Motor neuron (in vitro differentiated cells): ENCODE measurements around the gene ARPIN. TPM values are rescaled to one million over a fixed set of nuclear protein-coding genes. Genes with fewer than 3 reads are reported as not detected.
"Not testable (repeated sequence)": the region's sequence is repeated elsewhere in the genome, so short reads cannot be mapped to it uniquely, and the experiment has no call there.

Source experiments
- ATAC-seq, 8 experiments: fragments of 200-7000 bp; cut with Tn5 transposase; replicated peaks in 6 of 8; 2 replicates each; pipeline ENCODE4 v1.8.0; 2021; ENCODE audit warnings: mild to moderate bottlenecking in 8 of 8, moderate library complexity in 8 of 8
- H3K27ac ChIP-seq, 2 donors: fragments of 250-450 bp; sonication (Bioruptor Pico); 2 replicates each; pipeline ENCODE4 v1.9.0; 2021; ENCODE audit warnings: antibody characterized with exemption in 2 of 2, mild to moderate bottlenecking in 2 of 2, moderate library complexity in 1 of 2
- H3K4me1 ChIP-seq, 2 donors: fragments of 250-450 bp; sonication (Bioruptor Pico); replicated peaks in 1 of 2; 2 replicates each; pipeline ENCODE4 v1.6.1; 2021; ENCODE audit warnings: antibody characterized with exemption in 2 of 2, mild to moderate bottlenecking in 2 of 2, moderate library complexity in 1 of 2
- H3K4me3 ChIP-seq, 5 donors: fragments of 250-450 bp; sonication (Bioruptor Pico); 2 replicates each; pipeline ENCODE4 v1.9.0; 2021; ENCODE audit warnings: antibody characterized with exemption in 5 of 5, mild to moderate bottlenecking in 5 of 5, moderate library complexity in 4 of 5
- WGBS, 10 experiments: fragments of 450-650 bp; shearing (Covaris generic); methylation state at CpG; one replicate each; pipeline ENCODE4 v1.0.0; 2022; 5-methylcytosine and 5-hydroxymethylcytosine counted together
- in situ Hi-C, 9 experiments: fragments of 400-800 bp; cut with MboI; loops; one replicate each; pipeline ENCODE4 v1.15.0; 2021; ENCODE audit warnings: low sequenced_read_pairs in 9 of 9, low pct_unique_long_range_greater_than_20kb in 2 of 9; ENCODE audit not compliant: unreplicated experiment in 9 of 9
- total RNA-seq, 8 experiments: library from RNA; unstranded; fragments of 300-600 nt; gene quantifications; 2 replicates each; pipeline versions ENCODE4 v1.2.3 to v1.2.4, GENCODE V29; 2022

ARPIN gene
- total RNA-seq, 8 experiments from 2014 or later: 2.5 to 15.3 (median 8.5) TPM

DNA sequence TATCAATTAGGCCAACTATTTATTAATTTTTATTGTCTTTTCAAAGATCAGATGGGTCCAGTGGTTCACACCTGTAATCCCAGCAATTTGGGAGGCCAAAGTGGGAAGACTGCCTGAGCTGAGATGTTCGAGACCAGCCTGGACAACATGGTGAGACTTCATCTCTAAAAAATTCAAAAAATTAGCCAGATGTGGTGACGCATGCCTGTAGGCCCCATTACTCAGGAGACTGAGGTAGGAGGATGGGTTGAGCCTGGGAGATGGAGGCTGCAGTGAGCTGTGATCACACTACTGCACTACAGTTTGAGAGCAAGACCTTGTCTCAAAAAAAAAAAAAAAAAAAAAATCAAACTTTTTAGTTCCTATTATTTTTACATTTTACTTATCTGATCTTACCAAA, 27.1 kb downstream of the ARPIN start:
- 69 to 100% (median 95%) methylated on average over 1 to 2 of the region's 2 CpGs; no CpG with 5 or more reads in 3 of the 10 experiments for WGBS, 10 experiments
- ATAC-seq: no peak
- Histone ChIP-seq H3K27ac (no peak overlapping the region), H3K4me1 (no peaks in the 10 kb centered on the region), H3K4me3 (no peak overlapping the region)
- in situ Hi-C loops: loop anchor here in 2 of 9 experiments (25.0 kb wide), 2 partner anchors 123 to 177 kb away; partner anchors contain the start of gene MESP1 (in 1 of the 2)

DNA sequence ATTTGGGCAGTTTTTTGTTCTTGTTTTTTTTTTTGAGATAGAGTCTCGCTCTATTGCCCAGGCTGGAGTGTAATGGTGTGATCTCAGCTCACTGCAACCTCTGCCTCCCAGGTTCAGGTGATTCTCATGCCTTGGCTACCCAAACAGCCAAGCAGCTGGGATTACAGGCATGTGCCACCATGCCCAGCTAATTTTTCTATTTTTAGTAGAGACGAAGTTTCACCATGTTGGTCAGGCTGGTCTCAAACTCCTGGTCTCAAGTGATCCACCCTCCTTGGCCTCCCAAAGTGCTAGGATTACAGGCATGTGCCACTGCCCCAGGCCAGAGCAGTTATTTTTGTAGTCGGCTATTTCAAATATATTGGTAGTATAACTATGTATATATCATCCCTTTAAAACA, 27.6 kb downstream of the ARPIN start:
- ATAC-seq, H3K27ac ChIP-seq, H3K4me3 ChIP-seq, H3K4me1 ChIP-seq: not testable (repeated sequence)
- in situ Hi-C loops: loop anchor here in 2 of 9 experiments (25.0 kb wide), 2 partner anchors 123 to 177 kb away; partner anchors contain the start of gene MESP1 (in 1 of the 2)
- WGBS, 10 experiments: 33 to 86% (median 63%) methylated on average over 1 to 3 of the region's 3 CpGs; no CpG with 5 or more reads in 4 of the 10 experiments

DNA sequence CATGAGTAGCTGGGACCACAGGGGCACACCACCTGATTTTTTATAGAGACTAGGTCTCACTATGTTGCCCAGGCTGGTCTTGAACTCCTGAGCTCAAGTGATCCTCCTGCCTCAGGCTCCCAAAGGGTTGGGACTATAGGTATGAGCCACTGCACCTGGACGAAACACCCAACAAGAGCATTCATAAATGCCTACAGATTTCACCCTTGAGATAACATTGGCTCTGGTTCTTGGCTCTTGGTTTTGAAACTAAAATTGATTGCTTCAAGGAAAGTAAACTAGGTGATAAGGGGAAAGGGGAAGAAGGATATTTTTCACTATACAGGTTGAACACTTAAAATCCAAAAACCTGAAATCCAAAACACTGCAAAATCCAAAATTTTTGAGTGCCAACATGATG, 29.2 kb downstream of the ARPIN start:
- in situ Hi-C loops: loop anchor here in 2 of 9 experiments (25.0 kb wide), 2 partner anchors 121 to 179 kb away; partner anchors contain the start of gene MESP1 (in 1 of the 2)
- Histone ChIP-seq H3K27ac (no peak overlapping the region), H3K4me1 (no peaks in the 10 kb centered on the region), H3K4me3 (no peak overlapping the region)
- WGBS, 10 experiments: 67 to 100% (median 86%) methylated on average over 1 of the region's 1 CpG; no CpG with 5 or more reads in 5 of the 10 experiments
- no peak for ATAC-seq

DNA sequence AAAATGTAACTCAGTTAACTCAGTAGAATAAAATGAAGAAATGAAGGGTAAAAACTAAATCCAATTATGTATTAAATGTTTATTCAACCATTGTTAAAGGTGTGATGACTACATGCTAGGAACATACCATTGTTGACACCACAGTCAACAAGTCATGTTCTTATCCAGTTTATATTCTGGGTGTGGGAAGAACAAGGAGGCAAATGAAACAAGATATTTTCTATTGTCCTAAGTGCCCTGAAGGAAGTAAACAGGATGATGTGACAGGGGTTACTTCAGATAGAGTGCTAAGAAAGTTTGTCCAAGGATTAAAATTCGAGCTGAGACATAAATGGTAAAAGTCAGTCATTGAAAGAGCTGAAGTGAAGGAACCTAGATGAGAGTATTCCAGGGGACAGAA, 32.0 kb downstream of the ARPIN start:
- Histone ChIP-seq H3K4me1 (no peaks in the 10 kb centered on the region), H3K27ac (no peak overlapping the region), H3K4me3 (no peak overlapping the region)
- ATAC-seq: no peak
- in situ Hi-C loops: loop anchor here in 2 of 9 experiments (25.0 kb wide), 2 partner anchors 118 to 182 kb away; partner anchors contain the start of gene MESP1 (in 1 of the 2)
- 22 to 100% (median 79%) methylated on average over 1 of the region's 1 CpG; no CpG with 5 or more reads in 1 of the 10 experiments for WGBS, 10 experiments

DNA sequence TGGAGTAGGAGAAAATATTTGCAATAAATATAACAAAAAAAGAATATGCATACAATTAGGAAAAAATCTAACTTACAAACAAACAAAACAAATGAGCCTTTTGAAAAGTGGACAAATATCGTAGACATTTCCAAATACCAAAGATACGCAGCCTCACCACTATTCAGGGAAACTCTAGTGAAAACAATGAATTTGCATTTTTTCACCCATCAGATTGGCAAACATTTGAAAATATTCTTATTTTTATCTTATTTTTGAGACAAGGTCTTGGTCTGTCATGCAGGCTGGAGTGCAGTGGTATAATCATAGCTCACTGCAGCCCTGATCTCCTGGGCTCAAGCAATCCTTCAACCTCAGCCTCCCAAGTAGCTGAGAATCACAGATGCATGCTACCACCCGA, 34.4 kb downstream of the ARPIN start:
- no peak for ATAC-seq
- no peak overlapping the region for H3K27ac ChIP-seq
- H3K4me1 ChIP-seq: no peaks in the 10 kb centered on the region
- no peak overlapping the region for H3K4me3 ChIP-seq
- in situ Hi-C loops: loop anchor here in 5 of 9 experiments (10.0 to 25.0 kb wide), 3 partner anchors 116 to 184 kb away; partner anchors contain the start of gene MESP1 (in 5 of the 5)
- 64 to 100% (median 82%) methylated on average over 1 to 3 of the region's 3 CpGs for WGBS, 10 experiments

GRCh38 chr15:89877083-89877425, 35.7 kb downstream of the ARPIN start:
- no peak overlapping the region for H3K4me3 ChIP-seq
- no peaks in the 10 kb centered on the region for H3K4me1 ChIP-seq
- in situ Hi-C loops: loop anchor here in 5 of 9 experiments (10.0 to 25.0 kb wide), 3 partner anchors 115 to 185 kb away; partner anchors contain the start of gene MESP1 (in 5 of the 5)
- H3K27ac ChIP-seq: no peak overlapping the region
- no peak for ATAC-seq
- WGBS, 10 experiments: 53 to 100% (median 94%) methylated on average over 2 of the region's 2 CpGs; no CpG with 5 or more reads in 3 of the 10 experiments

GRCh38 chr15:89876396-89877082, 36.2 kb downstream of the ARPIN start:
- in situ Hi-C loops: loop anchor here in 5 of 9 experiments (10.0 to 25.0 kb wide), 3 partner anchors 114 to 186 kb away; partner anchors contain the start of gene MESP1 (in 5 of the 5)
- Histone ChIP-seq H3K4me3 (no peak overlapping the region), H3K4me1 (no peaks in the 10 kb centered on the region), H3K27ac (no peak overlapping the region)
- 92 to 100% (median 99%) methylated on average over 2 to 4 of the region's 4 CpGs; no CpG with 5 or more reads in 1 of the 10 experiments for WGBS, 10 experiments
- ATAC-seq: no peak

- Histone ChIP-seq H3K4me1 (no peaks in the 10 kb centered on the region), H3K4me3 (no peak overlapping the region), H3K27ac (no peak overlapping the region)
- in situ Hi-C loops: loop anchor here in 5 of 9 experiments (10.0 to 25.0 kb wide), 3 partner anchors 113 to 187 kb away; partner anchors contain the start of gene MESP1 (in 5 of the 5)
- ATAC-seq: no peak
- WGBS, 10 experiments: 79 to 100% (median 100%) methylated on average over 1 to 6 of the region's 6 CpGs; no CpG with 5 or more reads in 1 of the 10 experiments
These were observed 37.0 kb downstream of the ARPIN start for GRCh38 chr15:89875741-89876140.

DNA sequence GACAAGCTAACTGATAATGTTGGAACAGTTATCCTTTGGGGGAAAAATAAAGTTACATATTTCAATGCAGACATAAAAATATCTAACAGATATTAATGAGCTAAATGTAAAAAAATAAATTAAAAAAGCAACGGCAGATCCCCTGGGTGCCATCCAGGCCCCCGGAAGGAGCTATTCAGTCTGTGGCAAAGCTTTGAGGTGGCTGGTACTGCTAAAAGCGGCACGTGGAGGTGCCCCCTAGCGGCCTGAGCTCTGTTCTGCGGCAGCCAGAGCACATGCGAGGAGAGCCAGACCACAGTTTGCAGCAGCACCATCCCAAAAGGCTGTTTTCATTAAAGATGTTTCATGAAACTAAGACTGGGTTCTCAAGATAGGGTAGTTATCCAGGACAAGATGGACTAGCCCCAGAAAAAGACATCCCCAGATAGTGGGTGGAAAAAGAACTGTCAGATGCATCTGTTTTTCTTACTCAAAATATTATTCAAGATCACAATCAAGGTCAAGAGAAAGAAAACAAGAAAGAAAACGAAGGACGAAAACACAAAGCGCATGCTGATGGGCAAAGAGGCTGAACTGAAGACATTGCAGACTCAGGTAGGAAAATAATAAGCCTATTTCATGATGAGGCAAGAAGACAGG, 37.7 kb downstream of the ARPIN start:
- H3K27ac ChIP-seq: no peak overlapping the region
- H3K4me1 ChIP-seq: no peaks in the 10 kb centered on the region
- in situ Hi-C loops: loop anchor here in 5 of 9 experiments (10.0 to 25.0 kb wide), 3 partner anchors 113 to 187 kb away; partner anchors contain the start of gene MESP1 (in 5 of the 5)
- WGBS, 10 experiments: 12 to 96% (median 23%) methylated on average over 1 to 10 of the region's 10 CpGs; no CpG with 5 or more reads in 1 of the 10 experiments
- no peak overlapping the region for H3K4me3 ChIP-seq
- ATAC-seq: peak; percentile 79 to 99 (median 91)

- ATAC-seq: no peak
- in situ Hi-C loops: loop anchor here in 4 of 9 experiments (10.0 kb wide), 1 partner anchor 116 kb away; the partner anchor contains the start of gene MESP1 (in 4 of the 4)
- H3K4me3 ChIP-seq: no peak overlapping the region
- 90 to 100% (median 96%) methylated on average over 1 to 4 of the region's 4 CpGs for WGBS, 10 experiments
- H3K4me1 ChIP-seq: no peaks in the 10 kb centered on the region
- no peak overlapping the region for H3K27ac ChIP-seq
These were observed 42.0 kb downstream of the ARPIN start for GRCh38 chr15:89870688-89871288.

GRCh38 chr15:89870006-89870405, 42.7 kb downstream of the ARPIN start:
- H3K4me1 ChIP-seq: no peaks in the 10 kb centered on the region
- no peak overlapping the region for H3K27ac ChIP-seq
- ATAC-seq: no peak
- 29 to 100% (median 91%) methylated on average over 1 to 5 of the region's 5 CpGs for WGBS, 10 experiments
- no peak overlapping the region for H3K4me3 ChIP-seq
- in situ Hi-C loops: loop anchor here in 4 of 9 experiments (10.0 kb wide), 1 partner anchor 115 kb away; the partner anchor contains the start of gene MESP1 (in 4 of the 4)

- ATAC-seq, H3K4me3 ChIP-seq, H3K27ac ChIP-seq, in situ Hi-C loops, H3K4me1 ChIP-seq: not testable (repeated sequence)
- 93 to 100% (median 100%) methylated on average over 1 to 9 of the region's 9 CpGs; no CpG with 5 or more reads in 1 of the 10 experiments for WGBS, 10 experiments
These were observed 43.3 kb downstream of the ARPIN start for GRCh38 chr15:89869490-89869889.
